Stimulated activated CD4-positive, alpha-beta T cell treated with anti-CD3 and anti-CD28 coated beads, Interleukin-4, amount 100 ng/mL, for 24 hours (primary cell): ENCODE results near the gene PLEKHG4B.
"Not testable (repeated sequence)": the region's sequence is repeated elsewhere in the genome, so short reads cannot be mapped to it uniquely, and the experiment has no call there.

Experiments
- DNase-seq: peaks from one replicate; pipeline ENCODE4 v3.0.0-alpha.2; 2020

PLEKHG4B gene

DNA sequence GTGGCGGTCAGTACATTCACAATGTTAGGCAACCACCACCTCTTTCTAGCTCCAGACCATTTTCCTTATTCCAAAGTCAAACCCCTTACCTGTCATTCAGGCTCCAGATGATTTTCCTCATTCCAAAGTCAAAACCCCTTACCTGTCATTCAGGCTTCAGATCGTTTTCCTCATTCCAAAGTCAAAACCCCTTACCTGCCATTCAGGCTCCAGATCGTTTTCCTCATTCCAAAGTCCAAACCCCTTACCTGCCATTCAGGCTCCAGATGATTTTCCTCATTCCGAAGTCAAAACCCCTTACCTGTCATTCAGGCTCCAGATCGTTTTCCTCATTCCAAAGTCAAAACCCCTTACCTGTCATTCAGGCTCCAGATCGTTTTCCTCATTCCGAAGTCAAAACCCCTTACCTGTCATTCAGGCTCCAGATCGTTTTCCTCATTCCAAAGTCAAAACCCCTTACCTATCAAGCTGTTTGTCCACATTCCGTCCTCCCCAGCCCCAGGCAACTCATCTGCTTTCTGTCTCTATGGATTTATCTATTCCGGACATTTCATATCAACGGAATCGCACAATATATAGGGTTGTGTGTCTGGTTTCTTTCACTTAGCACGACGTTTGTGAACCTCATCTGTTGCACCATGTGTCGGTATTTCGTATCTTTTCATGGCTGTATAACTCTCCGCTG is 5.2 kb downstream of the PLEKHG4B start:
- DNase-seq = no peak

DNA sequence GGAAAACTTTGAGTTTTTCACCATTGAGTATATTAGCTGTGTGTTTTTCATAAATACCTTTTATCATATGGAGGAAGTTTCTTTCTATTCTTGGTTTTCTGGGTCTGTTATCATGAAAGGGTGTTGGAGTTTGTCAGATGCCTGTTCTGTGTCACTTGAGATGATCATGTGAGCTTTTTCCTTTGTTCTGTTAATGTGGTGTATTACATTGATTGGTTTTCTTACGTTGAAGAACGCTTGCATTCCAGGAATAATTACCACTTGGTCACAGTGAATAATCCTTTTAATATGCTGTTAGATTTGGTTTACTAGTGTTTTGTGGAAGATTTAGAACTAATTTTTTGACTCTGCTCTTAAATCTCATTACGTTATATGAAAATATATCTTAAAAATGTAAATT is 7.8 kb downstream of the PLEKHG4B start:
- no peak for DNase-seq

DNA sequence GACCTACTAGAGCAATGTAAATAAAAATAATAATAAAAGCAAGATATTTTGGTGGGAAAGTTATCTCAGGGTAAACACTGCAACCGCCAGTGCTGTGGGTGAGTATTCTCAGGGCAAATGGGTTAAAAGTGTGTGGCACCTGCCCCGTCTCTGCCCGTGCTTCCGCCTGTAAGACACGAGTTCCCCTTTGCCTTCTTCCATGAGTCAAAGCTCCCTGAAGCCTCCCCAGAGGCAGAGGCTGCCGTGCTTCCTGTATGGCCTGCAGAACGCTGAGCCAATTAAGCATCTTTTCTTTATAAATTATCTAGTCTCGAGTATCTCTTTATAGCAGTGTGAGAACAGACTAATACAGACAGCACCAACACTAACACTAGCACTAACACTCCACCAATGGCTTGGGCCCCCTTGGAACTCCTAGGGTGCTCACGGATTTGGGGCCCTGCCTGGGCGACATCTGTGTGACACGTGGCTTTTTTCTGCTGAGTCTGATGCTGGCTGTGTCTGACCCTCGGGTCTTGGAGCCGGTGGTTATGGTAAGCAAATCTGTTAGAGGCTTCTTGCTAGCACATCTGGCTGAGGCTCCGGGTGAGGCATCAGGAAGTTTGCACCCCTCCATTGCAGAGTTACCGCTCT is 10.6 kb downstream of the PLEKHG4B start:
- DNase-seq = no peak

DNA sequence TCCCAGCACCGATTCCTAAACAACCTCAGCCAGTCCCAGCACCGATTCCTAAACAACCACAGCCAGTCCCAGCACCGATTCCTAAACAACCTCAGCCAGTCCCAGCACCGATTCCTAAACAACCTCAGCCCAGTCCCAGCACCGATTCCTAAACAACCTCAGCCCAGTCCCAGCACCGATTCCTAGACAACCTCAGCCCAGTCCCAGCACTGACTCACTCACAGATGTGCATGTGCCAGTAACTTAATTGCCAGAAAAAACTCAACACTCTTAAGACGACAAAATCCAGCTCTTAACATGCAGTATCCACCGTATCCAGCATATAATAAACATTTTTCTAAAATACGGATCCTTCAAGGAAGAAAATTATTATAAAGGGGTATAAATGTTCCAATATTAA is 12.1 kb downstream of the PLEKHG4B start:
- DNase-seq = not testable (repeated sequence)

DNA sequence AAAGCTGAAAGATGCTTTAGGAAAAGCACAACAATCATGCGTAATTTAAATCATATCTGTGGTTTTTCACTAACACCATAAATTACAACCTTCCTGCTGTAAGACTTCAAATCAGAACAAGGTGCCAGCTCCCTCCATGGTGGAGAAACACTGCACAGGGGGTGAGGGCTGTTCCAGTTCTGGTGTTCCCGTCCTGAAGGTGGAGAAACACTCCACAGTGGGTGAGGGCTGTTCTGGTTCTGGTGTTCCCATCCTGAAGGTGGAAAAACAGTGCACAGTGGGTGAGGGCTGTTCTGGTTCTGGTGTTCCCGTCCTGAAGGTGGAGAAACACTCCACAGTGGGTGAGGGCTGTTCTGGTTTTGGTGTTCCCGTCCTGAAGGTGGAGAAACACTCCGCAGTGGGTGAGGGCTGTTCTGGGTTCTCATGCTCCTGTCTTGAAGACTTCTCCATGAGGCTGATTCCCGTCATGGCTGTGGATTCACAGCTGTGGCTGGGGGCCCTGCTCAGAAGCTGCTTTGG is 12.9 kb downstream of the PLEKHG4B start:
- no peak for DNase-seq

DNA sequence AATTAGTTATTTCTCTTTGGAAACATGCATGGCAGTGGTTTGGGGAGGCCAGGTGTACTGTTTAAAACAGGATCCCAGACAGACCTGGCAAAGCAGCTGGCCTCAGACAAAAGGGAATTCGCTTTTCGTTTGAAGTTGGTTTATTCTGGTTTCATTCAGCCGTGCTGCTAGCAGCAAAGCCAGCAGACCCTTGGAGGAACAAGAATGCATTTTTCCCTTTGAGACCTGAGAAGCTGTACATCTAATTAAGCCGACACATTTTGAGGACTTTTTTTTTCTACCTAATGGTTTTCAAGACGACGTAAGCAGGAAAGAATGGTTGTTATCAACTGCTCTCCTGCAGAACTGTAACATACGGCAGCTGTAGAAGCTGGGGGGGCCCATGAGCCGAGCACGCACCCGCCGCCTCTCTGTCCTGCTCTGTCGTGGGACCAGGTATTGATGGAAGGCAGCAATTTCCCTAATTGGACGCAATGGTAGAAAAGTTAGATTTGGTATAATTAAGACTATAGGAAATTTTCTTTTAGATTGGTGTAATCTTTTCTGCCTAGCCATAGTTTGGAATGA is 13.6 kb downstream of the PLEKHG4B start:
- no peak for DNase-seq

DNA sequence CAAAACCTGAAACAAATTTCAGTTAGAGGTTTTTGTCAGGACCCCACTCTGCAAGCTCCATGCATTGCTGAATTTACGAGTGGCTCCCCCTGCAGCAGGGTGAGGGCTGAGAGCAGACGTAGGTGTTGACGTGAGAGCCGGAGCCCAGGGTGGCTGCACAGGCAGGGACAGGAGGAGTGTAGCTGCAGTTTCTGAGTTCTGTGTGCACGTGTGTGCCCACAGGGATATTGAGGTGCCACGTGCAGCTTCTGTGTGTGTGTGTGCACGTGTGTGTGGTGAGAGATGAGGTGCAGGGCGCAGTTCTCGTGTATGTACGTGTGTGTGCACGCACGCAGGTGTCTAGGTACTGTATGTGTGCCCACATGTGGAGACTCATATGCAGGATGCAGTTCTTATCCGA is 14.6 kb downstream of the PLEKHG4B start:
- DNase-seq = no peak

DNA sequence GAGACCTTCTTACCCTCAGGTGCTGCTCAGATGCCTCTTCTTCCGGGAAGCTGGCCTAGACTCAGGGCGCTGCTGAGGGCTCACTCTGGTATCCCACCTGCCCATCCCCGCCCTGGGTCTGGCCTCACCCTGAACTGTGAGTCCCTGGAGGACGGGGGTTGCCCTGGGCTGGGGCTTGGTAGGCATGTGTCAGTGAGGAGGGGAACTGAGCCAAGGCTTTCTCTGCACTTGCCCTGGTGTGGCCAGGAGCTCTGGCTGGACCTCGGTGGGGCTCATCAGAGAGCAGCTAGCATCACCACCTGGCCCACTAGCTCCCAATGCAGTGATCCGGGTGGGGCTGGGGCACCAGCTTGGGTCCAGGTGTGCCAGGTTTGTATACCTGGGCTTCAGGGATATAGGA is 15.6 kb downstream of the PLEKHG4B start:
- no peak for DNase-seq

DNA sequence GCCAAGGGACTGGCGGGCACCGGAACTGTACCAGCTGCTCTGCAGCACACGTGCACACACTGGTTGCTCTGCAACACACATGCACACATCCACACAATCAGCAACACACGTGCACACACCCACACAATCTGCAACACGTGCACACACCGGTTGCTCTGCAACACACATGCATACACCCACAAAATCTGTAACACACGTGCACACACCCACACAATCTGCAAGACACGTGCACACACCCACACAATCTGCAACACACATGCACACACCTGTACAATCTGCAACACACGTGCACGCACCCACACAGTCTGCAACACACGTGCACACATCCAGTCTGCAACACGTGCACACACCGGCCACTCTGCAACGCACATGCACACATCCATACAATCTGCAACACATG is 17.9 kb downstream of the PLEKHG4B start:
- DNase-seq = no peak

DNA sequence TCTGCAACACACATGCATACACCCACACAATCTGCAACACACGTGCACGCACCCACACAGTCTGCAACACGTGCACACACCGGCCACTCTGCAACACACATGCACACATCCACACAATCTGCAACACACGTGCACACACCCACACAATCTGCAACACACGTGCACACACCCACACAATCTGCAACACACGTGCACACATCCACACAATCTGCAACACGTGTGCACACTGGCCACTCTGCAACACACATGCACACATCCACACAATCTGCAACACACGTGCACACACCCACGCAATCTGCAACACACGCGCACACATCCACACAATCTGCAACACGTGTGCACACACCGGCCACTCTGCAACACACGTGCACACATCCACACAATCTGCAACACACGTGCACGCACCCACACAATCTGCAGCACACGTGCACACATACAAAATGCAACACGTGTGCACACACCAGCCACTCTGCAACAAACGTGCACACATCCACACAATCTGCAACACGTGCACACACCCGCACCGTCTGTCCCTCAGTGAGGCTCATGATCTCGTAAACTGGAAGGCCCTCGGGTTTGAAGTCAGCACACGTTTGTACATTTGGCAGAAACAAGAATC is 18.4 kb downstream of the PLEKHG4B start:
- DNase-seq = no peak

DNA sequence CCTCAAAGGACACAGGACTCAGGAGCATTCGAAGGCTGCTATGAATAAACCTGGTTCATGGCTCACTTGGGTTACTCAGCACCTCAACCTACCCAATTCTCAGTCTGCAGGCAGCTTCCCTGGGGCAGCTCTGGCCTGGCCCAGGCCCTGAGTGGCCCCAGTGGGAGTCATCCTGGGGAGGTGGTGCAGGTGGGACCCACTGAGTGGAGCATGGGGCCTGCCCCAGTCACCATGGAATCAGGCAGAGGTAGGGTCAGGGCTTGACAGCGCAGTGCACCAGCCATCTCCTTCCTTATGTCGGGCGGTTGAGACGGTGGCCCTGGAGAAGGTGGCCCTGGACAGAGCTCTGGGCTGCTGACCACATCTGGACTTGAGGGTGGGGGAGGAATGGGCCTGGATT is 19.2 kb downstream of the PLEKHG4B start:
- no peak for DNase-seq

DNA sequence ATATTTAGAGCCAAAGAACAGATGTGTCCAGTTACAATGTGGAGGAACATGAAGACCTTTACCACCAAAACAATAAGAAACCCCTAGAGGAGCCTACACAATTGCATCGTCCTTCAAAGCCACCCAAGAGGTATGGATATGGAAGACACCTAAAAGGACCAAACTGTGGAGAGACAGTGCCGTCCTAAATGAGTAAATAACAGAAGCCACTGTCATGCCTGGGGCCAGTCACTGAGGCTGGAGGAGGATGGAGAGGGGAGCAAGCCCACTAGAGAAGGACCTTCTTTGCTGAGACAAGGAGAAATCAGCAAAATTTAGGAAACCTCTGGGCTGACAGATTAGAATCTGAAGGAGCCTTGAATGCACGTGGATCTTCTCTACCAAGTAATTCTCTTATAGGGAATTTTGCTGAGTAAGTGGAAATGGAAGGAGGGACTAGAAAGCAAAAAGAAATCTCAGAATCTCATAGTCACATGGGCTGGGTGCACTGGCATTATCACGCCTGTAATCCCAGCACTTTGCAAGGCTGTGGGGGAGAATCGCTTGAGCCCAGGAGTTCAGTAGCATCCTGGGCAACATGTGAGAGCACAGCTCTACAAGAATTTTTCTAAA is 27.6 kb downstream of the PLEKHG4B start:
- no peak for DNase-seq

DNA sequence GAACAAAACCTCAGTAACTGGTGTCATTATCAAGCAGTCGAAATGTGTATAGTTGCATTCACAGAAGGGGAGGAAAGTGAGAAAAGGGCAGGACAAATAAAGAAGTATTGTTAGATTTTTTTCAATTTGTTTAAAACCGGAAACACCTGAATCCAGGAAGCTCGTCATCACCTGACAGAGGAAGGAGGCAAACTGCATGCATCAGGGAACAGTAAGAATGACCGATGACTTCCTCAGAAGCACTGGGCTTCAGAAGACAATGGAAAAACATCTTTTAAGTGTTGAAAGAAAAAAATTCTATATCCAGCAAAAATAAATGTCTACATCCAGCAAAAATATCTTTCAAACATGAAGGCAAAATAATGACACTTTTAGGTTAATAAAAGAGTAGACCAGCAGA is 29.5 kb downstream of the PLEKHG4B start:
- no peak for DNase-seq

DNA sequence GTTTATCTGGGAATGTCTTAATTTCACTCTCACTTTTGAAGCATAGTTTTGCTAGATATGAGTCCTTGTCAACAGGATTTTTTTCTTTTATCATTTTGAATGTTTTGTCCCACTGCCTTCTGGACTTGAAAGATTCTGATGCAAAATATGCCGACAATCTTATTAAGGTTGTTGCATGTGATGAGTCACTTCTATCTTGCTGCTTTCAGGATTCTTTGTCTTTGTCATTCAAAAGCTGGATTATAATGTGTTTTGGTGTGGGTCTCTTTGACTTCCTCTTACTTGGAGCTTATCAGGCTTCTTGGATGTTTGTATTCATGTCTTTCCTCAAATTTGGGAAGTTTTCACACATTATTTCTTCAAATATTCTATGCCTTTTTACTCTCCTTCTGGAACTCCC is 33.8 kb downstream of the PLEKHG4B start:
- DNase-seq = no peak

DNA sequence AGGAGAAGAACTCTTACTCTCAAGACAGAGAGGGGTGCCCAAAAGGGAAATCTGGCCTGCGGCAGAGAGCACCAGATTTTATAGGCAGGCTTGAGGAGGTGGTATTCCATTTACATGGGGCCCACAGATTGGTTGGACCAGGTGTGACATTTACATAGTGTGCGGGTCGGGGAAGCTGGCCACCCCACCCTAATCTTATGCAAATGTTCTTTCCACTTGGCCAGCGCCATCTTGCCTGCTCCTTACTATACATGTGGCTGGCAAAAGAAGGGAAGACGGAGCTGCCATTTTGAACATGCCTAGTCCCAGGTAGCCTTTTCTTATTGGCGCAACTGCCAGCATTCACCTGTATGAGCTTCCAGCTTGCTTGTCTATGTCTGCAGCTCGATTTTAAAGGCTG is 34.8 kb downstream of the PLEKHG4B start:
- no peak for DNase-seq

DNA sequence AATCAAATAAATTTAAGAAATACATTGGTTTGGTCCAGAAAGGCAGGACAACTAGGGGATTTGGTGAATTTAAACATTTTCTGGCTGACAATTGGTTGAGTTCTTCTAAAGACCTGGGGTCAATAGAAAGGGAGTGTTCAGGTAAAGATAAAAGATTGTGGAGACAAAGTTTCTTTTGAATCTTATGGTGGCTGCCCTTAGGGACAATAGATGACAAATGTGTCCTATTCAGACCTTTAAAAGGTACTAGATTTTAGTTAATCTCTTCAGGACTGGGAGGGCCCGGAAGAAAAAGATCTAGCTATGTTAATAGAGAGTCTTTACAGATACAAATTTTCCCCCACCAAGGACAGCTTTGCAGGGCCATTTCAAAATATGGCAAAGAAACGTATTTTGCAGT is 35.9 kb downstream of the PLEKHG4B start:
- DNase-seq = no peak

DNA sequence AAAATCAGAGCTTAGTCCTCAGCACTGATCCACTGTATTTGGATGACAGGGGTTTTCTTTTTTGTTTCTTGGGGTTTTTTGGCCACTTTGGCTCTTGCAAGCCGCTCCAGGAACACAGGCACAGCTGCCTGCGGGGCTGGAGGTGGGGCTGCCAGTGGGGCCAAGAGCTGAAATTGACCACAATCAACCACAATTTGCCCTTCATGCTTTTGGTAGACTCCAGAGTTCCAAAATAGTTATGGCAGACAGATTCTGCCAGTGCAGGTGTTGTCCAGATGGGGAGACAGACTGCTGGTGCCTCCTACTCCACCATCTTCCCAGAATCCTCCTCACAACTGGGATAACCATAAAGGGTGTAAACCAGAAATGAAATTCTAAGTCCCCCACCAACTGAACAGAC is 36.5 kb downstream of the PLEKHG4B start:
- DNase-seq = no peak

DNA sequence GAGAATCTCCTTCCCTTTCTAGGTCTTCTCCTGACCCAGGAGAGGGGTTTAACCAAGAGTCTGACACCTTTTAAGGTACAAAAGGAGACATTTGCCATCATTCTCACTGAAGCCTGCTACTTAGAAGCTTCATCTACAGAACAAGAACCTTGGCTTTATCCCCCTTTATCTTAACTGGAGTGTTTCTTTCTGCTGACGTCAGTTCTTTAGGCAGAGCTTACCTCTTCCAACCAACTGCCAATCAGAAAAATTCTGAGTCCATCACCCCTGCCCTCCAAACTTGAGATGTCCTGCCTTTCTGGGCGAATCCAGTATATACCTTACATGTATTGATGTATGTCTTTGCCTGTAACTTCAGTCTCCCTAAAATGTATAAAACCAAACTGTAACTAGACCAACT is 37.2 kb downstream of the PLEKHG4B start:
- DNase-seq = no peak

DNA sequence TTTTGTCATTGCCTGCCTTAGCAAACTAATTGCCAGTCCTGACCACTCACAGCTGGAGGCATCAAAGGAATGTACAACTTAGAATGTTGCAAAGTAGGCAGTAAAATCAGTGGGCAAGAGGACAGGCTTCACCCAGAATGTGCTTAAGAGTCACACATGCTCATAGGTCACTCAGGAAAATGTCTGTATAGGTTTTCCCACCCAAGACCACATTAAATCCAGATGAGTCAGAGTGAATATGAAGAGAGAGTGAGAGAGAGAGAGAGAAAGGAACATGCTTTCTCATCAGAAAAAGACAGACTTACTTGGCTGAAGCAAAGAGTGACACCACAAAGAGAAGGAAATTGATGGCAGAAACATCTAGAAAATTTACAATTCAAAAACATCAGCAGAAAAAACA is 37.9 kb downstream of the PLEKHG4B start:
- no peak for DNase-seq

DNA sequence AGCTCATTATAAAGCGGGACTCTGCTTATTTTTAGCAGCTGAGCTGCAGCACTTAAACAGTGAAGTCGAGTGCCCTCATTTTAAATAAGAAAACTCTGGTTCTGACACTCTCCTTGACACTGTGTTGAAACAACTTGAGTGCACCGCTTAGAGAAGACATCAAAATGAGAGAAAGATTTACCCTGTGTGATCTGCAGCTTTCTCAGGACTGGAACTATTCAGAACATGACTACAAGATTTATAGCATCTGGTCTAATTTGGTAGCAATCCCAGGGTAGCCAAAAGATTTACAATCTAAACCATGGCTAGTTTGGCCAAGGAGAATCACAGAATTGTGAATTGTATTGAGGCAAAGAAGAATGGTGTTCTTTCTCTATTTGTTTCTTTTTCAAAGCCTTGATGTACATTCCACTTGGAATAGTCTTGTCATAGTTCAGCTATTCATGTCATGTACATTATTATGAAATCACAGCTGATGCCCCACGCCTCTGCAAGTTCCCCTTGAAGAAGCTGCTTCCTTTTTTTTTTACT is 38.7 kb downstream of the PLEKHG4B start:
- no peak for DNase-seq

DNA sequence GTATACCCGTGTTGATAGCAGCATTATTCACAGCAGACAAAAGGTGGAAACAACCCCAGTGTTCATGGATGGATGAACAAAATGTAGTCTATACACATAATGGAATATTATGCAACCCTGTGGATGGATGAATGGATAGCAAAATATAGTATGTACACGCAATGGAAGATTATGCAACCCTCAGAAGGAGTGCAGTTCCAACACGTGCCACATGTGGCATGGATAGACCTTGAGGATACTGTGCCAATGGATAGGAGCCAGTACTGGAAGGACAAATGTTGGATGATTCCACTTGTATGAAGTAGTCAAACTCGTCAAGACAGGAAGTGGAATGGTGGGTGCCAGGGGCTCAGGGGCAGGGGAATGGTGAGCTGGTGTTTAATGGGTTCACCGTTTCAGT is 44.9 kb downstream of the PLEKHG4B start:
- no peak for DNase-seq

DNA sequence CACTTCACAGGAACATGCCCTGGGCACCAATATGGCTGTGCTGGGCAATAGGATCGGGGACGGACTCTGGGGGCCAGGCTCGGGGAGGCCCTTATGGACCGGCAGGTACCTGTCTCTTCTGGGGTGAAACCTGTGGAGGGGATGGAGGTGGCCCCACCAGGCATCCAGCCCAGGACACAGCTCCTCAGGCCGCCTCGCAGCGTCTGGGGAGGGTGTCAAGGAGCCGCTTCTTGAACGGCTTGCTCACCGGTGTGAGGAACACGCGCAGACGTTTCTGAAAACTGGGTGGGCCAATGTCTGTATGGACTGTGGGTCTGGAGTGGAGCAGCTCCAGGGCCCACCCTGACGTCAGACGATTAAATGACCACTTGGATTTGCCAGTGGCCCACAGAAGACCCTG is 45.8 kb downstream of the PLEKHG4B start:
- DNase-seq = no peak

DNA sequence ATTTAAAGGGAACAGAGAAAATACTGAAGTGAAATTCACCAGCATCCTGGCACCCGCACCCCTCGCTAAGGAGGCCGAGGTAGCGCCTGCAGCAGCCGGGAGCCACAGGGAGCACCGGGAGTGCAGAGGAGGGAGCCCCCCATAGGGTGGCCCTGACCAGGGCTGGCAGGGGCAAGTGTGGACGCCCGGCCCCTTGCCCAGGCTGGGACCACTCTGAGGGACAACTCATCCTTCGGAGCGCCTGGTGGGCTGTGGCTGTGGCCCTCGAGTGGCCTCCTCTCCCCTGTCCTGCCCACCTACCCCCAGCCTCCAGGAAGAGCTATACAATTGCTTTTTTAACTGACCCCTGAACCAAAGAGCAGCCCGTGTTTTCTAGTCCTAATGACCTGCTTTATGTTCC is 47.0 kb downstream of the PLEKHG4B start:
- DNase-seq = no peak
